Islet precursor cell (in vitro differentiated cells): ENCODE data around the gene SMAD7.

Source experiments
- DNase-seq: peaks from one replicate; pipeline ENCODE4 v3.0.0-alpha.2; 2018

Gene SMAD7

DNA sequence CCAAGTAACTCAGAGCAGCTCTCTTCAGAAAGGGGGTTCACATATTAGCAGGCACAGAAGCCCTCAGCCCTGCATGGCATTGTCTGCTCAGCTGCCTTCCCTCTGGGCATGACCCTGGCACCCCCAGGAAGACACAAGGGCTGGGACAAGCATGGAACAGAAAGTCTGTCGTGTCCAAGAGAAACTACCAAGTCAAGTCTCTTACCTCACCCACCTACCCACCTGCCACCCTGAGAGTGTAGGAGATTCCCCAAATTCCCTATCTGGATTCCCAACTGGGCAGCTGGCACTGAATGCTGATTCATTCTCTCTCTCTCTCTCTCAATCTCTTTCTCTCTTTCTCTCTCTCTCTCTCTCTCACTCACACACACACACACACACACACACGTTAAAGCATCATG is 21.6 kb downstream of the SMAD7 start:
- no peak for DNase-seq

DNA sequence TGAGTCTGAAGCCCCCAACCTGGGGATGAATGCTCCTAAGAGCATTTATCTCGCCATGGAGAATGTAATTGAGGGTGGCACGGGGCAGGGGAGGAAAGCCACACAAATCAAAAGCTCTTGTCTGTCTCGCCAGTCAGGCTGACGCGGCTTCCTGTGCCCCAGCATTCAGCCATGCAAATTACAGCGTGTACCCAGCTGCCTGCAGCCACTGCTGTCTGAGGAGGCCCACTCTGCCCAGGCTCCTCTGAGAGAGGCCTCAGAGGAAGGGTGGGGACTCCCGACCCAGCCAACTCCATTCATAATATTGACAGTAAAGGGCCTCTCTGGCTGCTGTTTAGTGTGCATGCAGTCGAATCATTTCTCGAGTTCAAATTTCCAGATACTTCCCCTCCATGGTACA is 22.0 kb downstream of the SMAD7 start:
- DNase-seq, result no peak

DNA sequence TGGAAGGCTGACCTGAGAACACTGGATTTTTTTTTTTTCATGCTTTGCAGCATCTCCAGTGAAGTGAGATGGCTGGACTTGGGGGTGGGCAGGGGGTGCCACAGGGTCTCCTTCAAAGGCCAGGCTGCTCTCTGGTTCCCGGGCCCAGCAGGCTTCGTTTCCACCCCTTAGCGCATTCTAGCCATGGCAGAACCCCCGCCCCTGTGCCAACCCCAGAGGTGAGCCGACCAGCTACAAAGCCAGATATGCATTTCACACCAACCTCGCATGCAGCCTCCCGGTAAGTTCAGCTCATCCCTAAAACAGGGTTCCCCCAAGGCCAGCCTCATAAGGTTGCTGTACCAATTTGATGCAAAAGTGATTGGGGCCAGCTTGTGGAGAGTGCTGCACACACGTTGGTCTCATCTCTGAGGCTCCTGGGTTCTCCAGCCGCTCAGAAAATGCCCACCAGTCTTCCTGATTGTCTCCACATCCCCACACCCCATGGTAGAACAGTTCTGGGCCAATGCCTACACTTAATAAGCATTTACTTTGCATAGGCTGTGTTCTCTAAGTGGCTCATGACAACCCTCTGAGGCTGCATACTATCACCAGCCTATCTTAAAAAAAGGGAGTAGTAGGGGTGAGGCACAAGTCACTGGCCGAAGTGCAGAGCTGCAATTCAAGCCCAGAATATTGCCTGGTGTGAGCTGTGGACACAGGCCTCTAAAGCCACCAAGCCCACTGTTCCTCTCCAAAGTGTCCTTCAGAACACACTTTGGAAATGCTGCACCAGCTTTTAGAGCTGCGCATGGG is 23.3 kb downstream of the SMAD7 start:
- no peak for DNase-seq

DNA sequence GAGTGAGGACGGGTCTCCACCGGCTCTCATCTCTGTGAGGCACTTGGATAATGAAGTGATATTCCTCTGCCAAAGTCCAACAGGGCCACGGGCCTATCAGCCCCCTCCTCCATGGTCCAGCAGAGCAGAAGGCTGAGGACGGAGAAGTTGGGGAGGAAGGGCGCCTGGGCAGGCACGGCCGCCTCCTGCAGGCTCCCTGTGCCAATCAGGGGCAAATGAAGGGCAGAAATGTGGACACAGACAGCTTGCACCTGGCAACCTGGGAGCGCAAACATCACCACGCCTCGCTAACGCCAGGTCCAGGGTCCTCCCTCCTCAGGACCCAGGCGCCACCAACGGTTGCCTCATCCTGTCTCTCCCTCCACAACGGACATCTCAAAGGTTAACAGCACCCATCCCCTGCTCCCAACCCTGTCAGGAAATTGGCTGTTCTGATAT is 24.3 kb downstream of the SMAD7 start:
- no peak for DNase-seq

DNA sequence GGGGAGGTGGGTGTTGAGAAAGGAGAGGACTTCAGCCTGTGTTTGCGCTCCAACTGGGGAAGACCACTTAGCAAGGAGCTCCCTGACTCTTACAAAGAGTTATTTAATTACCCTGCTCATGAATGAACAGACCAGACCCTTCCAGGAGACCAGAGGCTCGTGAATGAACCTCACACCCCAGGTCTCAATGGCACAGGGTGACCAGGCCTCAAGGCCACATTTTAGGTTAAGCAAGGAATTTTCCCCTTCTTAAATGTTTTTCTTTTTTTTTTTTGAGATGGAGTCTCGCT is 25.3 kb downstream of the SMAD7 start:
- no peak for DNase-seq

DNA sequence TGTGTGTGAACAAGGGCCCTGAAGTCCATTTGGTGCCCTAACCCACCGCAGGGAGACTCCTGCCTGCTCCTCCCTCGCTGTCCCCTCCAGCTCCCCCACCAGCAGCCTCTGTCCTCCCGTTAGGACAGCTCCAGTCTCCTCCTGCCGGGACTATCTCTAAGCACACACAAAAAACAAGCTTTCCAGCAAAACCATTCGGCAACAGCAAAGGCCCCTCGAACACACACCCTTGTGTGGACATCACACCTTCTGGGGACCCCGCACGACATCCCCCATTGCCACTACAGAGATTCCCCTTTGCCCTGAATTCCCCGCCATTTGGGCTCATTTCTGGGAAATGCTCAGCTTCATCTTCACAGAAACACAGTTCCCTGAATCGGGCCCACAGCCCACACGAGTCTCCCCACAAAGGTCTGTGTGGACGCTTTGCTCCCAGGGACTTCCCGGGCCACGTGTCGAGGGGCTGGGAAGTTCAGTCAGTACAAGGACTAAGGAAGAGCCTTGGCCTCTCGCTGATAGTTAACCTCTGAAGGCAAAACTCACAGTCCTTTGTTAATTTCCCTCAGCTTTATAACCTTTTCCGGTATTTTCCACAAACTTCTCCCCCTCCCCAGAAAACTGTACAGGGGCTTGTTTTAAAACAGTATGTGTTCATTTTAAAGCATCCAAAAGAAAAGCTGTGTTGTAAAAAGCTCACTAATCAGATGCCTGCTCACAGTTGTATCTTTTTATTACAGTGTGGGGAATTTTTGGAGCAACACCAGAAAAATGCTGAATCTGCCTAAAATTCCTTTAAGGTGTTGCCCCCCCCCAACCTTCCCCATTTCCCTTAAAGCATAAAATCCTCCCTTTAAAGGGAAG is 25.9 kb downstream of the SMAD7 start:
- no peak for DNase-seq

DNA sequence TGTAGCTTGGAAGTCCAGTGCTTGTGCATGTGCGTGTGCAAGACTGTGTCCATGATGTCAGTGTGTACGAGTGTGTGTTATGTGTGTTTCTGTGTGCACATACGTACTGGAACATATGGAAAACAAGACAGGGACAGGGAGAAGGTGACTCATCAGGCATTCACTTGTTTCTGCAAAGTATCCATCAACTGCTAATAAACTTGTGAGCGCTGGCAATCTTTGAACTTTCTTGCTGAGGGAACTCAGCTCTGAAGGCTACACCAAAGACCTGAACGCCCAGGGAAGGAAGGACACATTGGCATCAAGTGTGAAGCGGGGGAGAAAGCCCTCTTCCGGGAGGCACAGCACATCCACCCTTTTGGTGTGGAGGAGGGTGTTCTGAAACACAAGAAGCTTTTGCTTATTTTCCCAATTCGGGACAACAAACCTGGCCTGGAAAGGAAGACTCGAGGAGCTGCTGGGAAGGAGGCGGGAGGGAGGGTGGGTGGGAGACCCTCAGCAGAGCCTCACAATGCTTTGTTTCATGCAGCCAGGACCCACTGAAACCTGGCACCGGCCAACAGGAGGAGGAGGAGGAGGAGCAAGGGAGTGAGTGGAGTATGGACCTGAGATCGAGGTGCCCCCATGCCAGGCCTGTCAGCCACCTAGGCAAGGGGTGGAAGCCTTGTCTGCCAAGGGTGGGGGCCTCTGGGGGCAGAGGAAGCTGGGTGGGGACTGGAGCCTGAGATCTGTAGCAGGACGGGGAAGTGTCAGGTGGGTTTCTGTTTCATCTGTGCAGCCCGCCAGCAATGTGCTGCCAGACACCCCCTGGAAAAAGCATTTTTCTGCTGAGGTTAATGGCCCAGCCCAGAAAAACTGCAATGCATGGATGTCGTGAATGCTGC is 26.8 kb downstream of the SMAD7 start:
- peak; percentile 71 for DNase-seq

DNA sequence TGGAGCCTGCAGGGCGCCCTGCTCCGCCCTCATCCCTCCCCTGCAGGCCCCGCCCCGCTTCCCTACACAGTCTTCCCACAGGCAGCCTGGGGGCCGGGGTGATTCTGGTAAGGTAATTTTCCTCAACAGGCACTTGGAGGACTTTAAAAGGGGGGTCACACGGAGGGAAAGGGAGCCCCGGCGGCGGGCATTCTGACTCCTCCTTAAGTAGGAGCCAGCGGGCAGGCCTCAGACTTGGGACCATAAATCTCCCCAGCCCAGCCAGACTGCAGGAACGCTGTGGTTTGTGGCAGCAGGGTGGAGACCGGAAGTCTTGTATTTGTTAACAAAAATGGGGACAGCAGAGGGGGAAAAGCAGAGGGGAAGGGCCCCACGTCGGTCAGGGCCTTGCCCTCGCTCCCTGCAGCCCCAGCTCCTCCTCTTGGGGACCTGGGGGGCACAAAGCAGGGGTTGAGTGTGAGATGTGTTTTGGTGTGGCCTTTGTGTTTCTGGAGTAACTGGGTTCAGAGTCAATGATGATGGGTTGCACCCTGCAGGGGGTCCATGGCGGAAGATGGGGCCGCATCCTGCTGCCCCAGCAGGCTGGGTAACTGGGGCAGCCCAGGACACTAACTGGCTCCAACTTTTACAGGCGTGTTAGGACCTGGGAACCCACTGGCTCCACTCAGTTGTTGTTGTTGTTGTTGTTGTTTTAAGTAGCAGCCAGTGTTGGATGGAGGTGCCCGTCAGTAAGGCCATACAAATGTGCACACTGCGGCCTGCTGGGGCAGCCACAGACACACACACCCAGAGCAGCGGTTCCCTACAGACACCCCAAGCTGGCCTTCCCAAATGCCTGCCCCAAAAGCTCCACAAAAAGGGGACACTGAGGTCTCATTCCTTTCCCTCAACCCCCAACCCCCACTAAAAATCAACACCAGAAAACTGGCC is 27.7 kb downstream of the SMAD7 start:
- peak; percentile 64 for DNase-seq

DNA sequence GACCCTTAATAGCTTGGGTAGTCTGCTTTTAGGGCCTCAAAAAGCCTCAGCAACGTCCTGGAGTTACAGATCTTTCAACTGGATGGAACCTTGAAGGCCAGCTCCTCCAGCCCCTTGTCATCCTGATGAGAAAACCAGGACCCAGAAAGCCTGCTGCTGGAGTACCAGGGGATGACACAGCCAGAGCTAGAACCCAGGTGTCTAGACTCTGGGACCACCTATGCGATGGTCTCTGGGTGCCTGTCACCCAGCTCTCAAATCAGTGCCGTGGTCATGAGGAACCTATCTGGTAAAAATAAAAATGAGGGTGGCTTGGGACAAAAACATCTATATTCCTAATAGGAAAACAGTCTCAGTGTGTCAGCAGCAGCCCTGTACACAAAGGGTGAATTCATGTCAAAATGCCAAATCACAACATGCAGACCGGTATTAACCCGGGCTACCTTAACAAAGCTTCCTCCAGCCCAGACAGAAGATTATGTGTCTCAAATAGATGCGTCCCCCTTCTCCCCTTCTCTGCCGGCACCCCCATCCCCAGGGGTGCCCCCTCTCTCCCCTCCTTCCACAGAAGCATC is 28.5 kb downstream of the SMAD7 start:
- peak; percentile 49 for DNase-seq

DNA sequence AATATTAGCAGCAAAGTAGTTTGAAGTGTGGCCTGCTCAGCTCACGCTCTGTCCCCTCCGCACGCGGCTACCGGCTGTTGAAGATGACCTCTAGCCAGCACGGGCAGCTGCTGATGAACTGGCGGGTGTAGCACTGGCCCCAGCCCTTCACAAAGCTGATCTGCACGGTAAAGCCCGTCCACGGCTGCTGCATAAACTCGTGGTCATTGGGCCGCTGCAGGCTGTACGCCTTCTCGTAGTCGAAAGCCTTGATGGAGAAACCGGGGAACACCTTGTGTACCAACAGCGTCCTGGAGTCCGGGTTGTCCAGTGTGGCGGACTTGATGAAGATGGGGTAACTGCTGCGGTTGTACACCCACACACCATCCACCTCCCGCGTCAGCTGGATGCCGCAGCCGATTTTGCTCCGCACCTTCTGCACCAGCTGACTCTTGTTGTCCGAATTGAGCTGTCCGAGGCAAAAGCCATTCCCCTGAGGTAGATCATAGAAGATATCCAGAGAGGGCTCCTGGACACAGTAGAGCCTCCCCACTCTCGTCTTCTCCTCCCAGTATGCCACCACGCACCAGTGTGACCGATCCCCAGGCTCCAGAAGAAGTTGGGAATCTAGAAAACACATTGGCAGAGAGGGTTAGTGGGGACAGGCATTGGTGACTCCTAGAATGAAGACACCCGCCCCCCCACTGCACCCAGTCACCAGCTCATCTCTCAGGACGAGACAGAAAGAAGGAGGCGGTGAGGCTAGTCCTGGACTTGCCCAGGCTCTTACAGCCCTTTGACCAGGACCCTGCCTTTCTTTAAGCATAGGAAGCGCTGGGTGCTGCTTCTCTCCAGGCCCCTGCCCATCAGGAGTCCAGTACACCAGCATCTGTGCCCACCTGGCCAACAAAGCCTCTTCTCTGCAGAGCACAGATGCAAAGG is 29.2 kb downstream of the SMAD7 start:
- DNase-seq, result peak; percentile 51

DNA sequence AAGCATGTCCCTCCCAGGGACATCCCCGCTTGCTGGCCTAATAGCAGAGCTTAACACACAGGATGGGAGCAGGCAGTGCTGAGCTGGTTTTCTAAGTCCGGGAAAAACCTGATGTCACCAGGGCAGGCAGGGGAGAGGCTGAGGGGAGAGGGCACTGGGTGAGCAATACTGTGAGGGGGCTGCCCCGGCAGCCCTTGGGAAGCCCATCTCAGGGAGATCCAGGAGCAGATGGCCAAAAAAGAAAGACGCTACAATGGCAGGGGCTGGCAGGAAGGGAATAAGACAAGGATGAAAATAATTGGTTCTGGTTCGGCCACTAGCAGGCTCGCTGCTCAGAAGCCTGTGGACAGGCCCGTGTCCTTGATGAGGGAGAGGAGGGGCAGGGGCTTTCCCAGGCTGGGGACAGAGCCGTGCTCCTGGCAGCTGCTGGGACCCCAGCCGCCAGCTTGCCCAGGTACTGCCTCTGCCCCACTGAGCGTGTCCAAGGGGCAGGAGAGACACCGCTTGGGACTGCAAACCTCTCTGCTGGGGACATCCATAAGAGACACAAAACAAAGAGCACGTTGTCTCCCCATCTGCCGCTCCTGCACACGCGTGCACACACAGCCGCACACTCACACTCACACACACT is 30.2 kb downstream of the SMAD7 start:
- DNase-seq, result peak; percentile 57

DNA sequence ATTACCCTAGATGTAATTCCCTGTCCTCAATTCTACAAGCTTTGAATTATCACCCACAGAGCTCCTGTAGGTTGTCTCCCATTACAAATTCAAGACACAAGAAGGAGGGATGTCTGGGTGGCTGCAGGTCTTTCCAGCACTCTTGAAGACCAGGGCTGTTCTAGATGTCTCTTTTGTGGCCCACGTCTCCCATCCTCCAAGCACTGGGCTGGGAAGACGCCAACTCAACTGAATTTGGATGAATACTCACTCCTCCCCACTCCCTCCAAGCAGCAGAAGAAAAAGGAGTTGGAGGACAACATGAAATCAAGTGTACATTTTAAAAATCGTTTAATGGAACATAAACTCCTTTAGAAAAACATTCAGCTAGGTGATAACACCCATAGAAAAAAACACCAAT is 31.2 kb downstream of the SMAD7 start:
- peak; percentile 33 for DNase-seq

DNA sequence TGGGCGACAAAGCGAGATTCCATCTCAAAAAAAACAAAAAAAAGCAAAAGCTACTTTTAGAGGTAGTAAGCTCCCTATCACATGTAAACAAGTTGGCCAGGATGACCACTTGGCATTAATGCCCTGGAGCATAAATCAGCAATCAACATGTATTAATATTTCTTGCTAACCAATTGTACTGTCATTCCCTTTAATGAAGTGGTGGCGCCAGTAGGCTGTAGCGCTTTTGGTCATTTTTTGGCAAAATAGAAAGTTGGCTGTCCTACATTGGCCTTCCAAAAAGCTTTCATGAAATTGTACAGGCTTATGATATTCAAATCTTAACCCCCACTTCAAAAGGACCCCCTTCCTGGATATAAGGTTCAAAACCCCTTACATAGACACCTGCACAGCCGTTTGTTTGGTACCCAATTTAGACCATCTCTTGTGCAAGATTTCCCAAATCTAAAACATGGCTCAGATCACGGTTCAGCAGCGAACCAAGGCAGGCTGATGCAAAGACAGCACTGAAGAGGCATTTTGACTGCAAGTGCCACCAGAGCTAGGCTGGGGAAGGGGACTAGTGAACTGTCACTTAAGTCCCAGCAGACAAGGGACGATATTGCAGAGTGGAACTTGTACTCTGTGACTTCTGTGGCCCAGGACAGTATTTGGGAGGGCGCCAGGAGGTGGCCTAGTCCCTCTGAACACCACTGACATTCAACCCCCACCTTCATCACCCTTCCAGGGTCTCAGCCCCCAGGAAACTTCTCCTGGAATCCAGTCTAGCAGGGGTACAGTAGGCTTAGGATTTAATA is 31.9 kb downstream of the SMAD7 start:
- DNase-seq, result peak; percentile 52

DNA sequence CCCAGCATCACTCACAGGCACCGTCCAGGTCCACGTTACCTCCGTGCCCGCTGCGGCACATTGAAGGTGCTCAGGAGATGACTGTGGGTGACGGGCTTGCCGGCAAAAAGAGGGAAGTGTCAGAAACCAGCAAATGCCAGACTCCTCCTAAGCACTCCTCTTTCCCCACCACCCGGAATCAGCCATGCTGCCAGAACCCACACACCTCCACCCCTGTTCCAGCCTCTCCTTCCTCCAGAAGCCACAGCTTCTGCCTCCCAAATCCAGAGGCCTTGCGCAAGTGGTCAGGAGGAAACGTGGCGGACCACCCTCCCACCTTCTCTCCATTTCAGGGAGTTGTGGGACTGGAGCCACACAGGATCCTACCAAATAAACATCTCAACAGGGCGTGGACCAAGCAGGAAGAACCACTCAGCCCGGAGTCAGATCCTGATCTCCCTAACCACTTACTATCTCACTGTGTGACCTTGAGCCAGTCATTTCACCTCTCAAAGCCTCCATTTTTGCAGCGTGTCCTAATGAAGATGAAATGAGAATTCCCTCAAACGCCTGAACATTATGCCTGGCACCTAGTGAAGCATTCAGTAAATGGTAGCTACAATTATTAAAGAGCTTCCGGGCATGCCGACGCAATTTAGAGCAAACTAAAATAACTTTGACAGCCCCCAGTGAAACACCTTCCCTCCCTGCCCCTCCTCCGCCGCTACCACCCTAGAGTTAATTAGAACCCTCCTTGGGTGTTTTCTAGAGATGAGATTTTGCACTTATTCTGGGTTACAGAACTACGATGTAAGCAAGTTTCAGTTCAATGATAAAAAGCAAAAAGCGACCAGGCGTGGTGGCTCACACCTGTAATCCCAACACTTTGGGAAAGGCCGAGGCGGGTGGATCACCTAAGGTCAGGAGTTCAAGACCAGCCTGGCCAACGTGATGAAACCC is 32.9 kb downstream of the SMAD7 start:
- peak; percentile 67 for DNase-seq

DNA sequence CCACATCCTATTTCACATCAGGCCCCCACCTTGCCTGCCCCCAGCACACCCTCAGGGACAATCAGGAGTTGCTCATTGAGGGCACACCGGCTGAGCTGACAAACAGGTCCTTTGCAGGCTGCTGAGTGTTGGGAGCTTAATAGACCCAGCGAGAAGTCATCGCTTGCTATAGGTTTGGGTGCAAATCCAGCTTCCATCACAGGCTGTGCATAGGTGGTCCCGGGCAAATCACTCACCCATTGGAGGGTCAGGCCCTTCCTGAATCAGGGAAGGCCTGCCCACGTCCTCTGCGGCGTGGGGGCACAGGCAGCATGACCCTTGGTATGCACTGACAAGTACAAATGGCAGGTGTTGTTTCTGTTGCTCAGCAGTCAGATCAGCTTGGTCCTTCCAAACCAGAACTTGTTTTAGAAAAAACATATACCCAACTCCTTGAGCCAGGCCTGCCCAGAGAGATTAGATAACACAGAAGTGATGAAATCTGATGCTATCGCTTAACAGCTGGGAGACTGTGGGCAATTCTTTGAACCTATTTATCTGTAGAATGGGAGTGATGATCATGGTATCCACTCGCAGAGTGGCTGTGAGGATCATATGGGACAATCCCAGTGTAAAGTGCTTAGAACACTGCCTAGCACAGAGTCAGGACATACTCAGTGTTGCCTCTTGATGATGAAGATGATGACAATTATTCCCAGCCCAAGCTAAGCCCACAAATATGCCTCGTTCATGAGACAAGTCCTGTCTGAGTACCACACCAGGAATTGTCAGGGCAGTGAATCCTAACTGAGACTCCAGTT is 34.9 kb downstream of the SMAD7 start:
- DNase-seq, result peak; percentile 62

DNA sequence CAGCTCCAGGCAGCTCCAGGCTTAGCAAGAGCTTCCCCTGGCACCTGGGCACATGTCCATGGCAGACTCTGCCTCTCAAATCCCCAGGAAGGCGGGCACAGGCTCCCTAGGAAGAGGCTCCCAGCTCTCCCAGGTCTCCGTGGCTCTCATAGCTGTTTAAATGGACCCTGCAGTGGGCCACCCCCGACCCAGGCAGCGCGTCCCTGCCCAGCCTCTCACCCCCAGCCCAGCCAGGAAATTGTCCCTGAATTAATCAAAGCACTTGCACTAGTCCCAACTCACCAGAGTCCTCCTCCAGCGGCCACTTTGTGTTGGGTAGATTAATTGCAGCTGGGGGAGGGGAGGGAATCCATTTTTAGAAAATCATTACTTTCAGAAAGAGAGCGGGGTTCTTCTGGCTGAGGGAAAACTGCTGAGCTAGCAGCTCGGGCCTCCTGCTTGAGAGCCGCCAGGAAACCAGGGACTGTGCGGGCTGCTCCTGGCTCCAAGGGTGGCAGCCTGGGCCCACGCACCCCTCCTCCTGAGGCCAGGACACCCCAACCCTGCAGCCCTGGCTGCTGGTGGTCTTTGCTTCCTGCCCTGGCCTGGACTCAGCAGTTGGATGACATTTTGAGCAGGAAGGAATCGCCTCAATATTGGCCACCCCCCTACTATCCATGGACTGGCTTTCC is 36.0 kb downstream of the SMAD7 start:
- DNase-seq, result peak; percentile 49

DNA sequence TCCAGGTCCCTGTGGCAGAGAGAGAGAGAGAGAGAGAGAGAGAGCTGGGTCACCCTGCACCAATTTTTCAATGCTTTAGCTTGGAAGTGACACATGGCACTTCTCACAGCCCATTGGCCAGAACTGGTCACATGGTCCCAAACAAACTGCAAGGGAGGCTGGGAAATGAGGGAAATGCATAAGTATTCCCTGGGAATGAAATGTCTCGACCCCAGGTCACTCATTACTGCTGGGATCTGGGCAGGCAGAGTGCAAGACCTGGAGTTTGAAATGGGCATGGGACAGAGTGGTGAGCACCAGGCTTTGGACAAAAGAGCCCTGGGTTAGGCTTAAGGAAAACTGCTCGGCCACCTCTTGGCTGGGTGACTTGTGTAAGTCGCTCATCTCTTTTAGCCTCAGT is 37.0 kb downstream of the SMAD7 start:
- DNase-seq, result no peak
